Activated CD8-positive, alpha-beta memory T cell treated with anti-CD3 and anti-CD28 coated beads for 1 hour (primary cell): ENCODE results near the gene PPP1R13B.
"Not testable (repeated sequence)": the region's sequence is repeated elsewhere in the genome, so short reads cannot be mapped to it uniquely, and the experiment has no call there.

ENCODE experiments used
- DNase-seq, 2 donors: peaks; one replicate each; pipeline ENCODE4 v3.0.0-alpha.2; 2020; ENCODE audit warnings: low read depth in 1 of 2; ENCODE audit errors: extremely low read depth in 1 of 2

PPP1R13B gene

GRCh38 chr14:103861413-103862392 lies 14.3 kb upstream of the PPP1R13B start:
- no peak for DNase-seq

GRCh38 chr14:103859416-103860202 lies 12.2 kb upstream of the PPP1R13B start:
- no peak for DNase-seq

- no peak for DNase-seq
Measured at GRCh38 chr14:103858063-103858781, 10.8 kb upstream of the PPP1R13B start.

DNA sequence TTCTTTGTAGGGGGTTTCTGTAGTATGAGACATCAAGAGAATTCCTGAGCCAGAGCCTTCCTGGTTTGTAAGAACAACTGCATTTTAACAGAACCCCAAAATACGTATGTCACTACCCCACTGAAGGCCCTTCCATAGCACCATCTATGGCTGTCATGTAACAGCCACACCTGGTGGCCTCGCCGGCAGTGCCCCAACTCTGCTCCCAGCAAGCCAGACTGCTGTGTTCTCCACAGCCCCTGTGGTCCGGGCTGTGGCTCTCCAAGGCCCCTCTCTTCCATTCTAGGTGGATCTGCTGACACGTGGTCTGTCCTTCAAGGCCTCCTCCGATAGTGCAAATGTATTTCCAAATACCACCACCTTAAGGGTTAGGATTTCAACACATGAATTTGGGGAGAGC lies 9.9 kb upstream of the PPP1R13B start:
- no peak for DNase-seq

DNA sequence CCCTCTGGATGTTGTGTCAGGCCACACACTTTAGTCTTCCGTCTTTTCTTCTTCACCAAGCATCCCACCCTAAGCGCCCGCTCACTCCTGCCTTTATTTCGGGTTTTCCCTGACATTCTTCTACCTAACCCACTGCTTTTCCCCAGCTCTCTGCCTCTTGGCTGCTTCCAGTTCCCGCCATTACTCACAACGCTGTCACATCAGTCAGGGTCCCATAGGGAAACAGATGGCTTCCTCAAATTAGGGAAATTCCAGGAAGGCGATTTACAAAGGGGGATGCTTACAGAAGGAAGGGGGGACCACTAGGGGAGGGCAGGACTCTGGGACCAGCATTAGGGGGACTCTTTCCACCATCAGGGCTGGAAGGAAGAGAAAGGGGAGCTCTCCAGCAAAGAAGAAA lies 9.2 kb upstream of the PPP1R13B start:
- no peak for DNase-seq

GRCh38 chr14:103856105-103856504 lies 8.7 kb upstream of the PPP1R13B start:
- DNase-seq = no peak

GRCh38 chr14:103855734-103856095 lies 8.3 kb upstream of the PPP1R13B start:
- DNase-seq = no peak

DNA sequence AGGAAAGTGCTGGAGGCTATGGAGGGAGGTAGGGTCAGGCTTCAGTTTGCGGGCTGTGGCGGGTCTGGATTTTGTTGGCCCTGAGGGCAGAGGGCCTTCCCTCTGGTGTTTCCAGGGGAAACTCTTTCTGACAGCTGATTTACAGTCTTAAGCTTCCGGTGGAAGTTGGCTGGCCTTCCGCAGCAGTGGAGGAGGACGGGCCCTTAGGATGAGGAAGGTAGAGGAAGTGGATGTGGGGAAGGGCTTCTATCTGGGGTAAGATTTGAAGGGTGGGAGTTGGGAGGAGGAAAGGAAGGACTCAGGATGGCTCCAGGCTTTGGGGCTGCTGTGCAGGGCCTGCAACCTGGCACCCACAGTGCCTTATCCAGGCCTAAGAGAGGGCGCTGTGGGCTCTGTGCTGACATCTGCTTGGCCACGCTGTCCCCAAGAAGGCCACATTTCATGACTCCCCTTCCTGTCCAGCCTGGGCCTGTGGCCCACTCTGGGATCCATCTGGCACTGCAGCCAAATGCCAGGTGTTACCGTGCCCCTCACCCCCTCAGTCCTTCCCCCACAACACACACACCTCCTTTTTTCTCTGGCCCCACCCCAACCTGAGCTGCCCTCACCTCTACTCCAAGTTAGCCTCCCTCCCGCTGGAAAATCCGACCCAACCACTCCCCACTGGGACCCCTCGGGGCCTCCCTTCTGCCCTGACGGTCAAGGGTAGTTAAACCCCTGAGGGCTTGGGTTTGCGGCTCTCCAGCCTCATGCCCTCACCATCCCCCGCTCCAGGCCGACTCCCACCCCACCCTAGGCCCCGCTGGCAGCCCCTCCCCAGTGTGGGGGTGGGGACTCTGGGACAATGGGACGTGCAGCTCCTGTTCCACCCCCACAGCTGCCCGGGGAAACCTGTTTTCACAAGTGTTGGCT lies 7.7 kb upstream of the PPP1R13B start:
- no peak for DNase-seq

DNA sequence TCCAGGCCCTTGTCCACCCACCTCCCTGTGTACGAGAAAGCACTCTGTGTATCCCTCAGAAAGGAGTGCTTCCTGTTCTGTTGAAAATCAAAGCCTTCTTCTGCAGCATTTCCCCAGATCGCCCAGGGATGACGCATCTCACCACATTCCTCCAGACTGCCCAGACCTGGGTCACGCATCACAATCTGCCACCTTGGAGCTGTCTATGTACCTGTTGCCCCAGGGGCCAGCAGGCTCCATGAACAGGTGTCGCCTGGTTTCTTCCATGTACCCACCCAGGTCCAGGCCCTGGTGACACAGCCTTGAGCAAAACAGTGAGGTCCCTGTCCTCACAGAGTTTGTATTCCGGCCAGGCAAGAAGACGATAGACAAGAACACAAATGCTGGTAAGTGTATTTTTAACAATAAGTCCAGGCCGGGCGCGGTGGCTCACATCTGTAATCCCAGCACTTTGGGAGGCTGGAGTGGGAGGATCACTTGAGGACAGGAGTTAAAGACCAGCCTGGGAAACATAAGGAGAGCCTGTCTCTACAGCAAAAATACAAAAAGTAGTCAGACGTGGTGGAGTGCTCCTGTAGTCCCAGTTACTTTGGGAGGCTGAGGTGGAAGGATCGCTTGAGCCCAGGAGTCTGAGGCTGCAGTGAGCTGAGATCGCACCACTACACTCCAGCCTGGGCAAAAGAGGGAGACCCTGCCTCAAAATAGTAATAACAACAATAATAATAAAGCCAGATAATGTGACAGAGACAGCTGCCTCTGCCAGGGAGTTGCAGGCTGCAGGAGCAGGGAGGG lies 6.8 kb upstream of the PPP1R13B start:
- no peak for DNase-seq

GRCh38 chr14:103849151-103849886 lies 1.9 kb upstream of the PPP1R13B start:
- DNase-seq = no peak

DNA sequence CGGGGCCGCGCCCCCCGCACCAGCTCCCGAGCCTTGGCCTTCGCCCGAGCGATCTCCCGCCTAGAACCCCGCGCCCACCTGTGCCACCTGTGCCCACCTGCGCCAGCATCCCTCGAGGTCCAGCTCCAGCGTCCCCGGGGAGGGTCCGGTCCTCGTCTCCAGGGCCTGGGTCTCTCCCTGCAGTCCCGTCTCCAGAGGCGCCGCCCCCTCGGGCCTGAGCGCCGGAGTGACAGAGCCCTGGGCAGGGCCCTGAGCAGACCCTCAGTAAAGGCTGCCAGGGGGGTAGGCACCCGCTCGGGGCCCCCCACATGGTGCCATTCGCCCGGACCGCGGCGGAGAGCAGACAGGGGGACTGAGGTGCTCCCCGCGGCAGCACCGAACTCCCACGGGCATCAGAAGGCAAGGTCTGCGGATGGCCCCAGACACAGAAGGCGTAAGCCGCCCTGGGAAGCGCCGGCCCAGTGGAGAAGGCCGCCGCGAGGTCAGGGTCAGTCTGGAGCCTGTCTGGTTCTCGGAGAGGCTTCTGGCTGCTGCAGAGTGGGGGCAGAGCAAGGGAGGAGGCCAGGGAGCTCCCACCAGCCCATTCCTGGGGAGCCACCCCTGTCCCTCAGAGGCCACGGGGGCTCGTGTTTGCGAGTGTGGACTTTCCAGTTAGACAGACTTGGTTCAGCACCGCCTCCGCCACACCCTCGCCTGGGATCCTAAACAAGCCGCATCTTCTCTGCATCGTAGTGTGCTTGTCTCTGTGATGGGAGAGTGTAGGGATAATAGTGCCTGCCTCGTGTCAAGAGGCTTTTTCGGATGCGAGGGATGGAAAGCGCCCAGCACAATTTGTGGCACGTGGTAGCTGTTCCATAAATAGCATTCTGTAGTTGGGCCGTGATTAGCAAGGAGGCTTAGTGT lies 1.1 kb upstream of the PPP1R13B start:
- no peak for DNase-seq

DNA sequence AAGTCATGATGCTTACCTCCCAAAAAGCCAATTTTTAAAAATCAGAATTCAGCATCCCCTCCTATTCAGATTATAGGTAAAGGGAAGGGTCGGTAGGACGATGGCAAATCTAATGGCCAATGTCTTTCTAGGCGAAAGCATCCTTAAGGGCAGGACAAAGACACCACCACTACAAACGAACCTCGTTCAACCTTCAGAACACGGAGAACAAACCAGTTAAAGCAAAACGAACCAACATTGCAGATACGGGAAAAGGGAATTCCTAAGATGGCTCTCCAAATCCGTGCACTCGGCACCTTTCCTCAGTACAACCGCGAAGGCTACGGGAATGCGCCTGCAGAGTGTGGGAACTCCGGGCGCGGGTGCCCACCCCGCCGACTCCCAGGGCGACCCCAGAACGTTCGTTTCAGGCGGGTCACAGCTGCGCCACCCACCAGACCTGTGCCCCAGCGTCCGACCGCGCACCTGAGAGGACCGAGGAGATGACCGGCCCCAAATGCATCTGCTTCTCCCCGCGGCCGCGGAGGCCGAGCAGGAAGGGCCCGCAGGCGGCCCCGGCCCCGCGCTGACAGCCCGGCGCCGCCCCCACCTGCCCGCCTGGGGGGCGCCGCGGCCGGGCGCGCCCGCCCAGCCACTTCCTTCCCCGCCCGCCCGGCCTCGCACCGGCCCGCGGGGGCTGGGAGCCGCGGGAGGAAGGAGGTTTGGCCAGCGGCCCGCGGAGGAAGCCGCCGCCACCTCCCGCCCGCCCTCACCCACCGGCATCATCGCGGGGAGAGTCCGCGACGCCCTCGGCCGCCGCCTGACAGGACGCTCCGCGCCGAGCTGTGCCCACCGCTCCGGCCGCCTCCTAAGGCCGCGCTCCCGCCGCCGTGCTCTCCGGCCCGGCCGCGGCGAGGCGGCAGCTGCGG lies 578 bp downstream of the PPP1R13B start:
- no peak for DNase-seq

GRCh38 chr14:103846097-103846496 lies 1.3 kb downstream of the PPP1R13B start:
- no peak for DNase-seq

DNA sequence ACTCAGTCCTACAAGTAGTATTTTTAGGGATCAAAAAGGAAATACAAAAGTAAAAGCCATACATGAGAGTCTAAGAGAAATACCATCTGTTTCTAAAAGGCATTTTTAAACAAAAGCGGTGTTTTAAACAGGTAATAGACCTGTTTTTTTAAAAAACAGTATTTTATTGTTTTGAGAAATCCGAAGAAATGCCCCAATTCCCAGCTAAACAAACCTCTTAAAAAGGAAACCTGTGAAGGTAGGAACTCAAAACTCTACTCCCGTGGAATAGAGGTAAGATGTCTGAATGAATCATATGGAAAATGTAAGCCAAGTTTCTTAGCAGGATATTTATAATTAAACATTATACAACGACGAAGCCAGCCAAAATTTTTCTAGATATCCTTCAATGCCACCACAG lies 2.0 kb downstream of the PPP1R13B start:
- DNase-seq = no peak

DNA sequence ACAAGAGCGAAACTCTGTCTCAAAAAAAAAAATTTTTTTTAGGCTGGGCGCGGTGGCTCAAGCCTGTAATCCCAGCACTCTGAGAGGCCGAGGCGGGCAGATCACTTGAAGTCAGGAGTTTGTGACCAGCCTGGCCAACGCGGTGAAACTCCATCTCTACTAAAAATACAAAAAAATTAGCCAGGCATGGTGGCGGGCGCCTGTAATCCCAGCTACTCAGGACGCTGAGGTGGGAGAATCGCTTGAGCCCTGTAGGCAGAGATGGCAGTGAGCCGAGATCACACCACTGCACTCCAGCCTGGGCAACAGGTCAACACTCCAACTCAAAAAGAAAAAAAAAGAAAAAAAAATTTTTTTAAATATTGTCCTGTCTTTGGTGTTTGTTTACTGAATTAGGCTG lies 6.1 kb downstream of the PPP1R13B start:
- not testable (repeated sequence) for DNase-seq

GRCh38 chr14:103840014-103840413 lies 7.4 kb downstream of the PPP1R13B start:
- DNase-seq = no peak

DNA sequence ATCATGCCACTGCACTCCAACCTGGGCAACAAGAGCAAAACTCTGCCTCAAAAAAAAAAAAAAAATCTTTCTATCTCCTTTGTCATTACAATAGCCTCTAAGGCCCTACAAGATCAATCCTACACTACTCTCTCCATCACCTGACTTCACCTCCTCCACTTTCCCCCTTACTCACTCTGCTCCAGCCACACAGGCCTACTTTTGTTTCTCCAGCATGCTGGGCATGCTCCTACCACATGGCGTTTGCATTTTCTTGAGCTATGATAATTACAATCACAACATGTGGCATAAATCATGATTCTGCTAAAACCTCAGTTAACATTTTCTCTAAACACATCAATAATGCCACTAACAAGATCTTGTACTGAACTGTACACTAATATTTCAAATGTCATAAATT lies 7.8 kb downstream of the PPP1R13B start:
- no peak for DNase-seq
